Sigmoid colon (tissue), 7 donors: Measurements from ENCODE around the gene ARHGAP42. TPM values are rescaled to one million over a fixed set of nuclear protein-coding genes. Genes with fewer than 3 reads are reported as not detected.
"Not testable (repeated sequence)": the region's sequence is repeated elsewhere in the genome, so short reads cannot be mapped to it uniquely, and the experiment has no call there.

Experiments used
- DNase-seq: peaks from one replicate; pipeline ENCODE4 v3.0.0-alpha.2; 2019
- H3K27ac ChIP-seq, 4 donors: fragments of 200-600 bp; sonication (generic); one replicate each; pipeline ENCODE4 v1.5.1; 2016 to 2019; ENCODE audit warnings: mild to moderate bottlenecking in 1 of 4
- H3K27me3 ChIP-seq, 3 donors: fragments of 200-600 bp; sonication (generic); one replicate each; pipeline ENCODE4 v1.5.1; 2019; ENCODE audit warnings: mild to moderate bottlenecking in 1 of 3
- H3K36me3 ChIP-seq, 4 donors: fragments of 200-600 bp; sonication (generic); one replicate each; pipeline ENCODE4 v1.5.1; 2016 to 2019
- H3K4me1 ChIP-seq, 4 donors: fragments of 200-600 bp; sonication (generic); one replicate each; pipeline ENCODE4 v1.5.1; 2017 to 2019
- H3K4me3 ChIP-seq, 4 donors: fragments of 200-600 bp; sonication (generic); one replicate each; pipeline ENCODE4 v1.5.1; 2017 to 2019; ENCODE audit warnings: mild to moderate bottlenecking in 2 of 4, moderate library complexity in 1 of 4
- H3K9me3 ChIP-seq, 4 donors: fragments of 200-600 bp in 3 of 4; sonication (generic) in 3 of 4; one replicate each; pipeline versions ENCODE4 v1.5.1 to v1.6.1; 2013 to 2019
- CTCF ChIP-seq, 4 experiments: fragments of 450-650 bp in 3 of 4; fragments of 200-600 bp in 1 of 4; IDR thresholded peaks; one replicate each; pipeline ENCODE4 v1.5.1; 2016 to 2019; ENCODE audit warnings: antibody characterized with exemption in 4 of 4, mild to moderate bottlenecking in 3 of 4, moderate library complexity in 2 of 4
- EP300 ChIP-seq, 4 donors: sonication (generic); formaldehyde crosslinking; IDR thresholded peaks; one replicate each; pipeline ENCODE4 v1.6.1; 2017; ENCODE audit warnings: antibody characterized with exemption in 4 of 4
- POLR2A ChIP-seq, 2 donors: fragments of 450-650 bp; IDR thresholded peaks; one replicate each; pipeline ENCODE4 v1.6.1; 2016; ENCODE audit warnings: antibody characterized with exemption in 2 of 2, mild to moderate bottlenecking in 2 of 2, moderate library complexity in 2 of 2
- POLR2AphosphoS5 ChIP-seq, 4 donors: sonication (generic); formaldehyde crosslinking; IDR thresholded peaks; one replicate each; pipeline ENCODE4 v1.6.1; 2017; ENCODE audit warnings: antibody characterized with exemption in 4 of 4
- WGBS, 2 donors: extraction: QIAGEN DNeasy Blood & Tissue Kit; methylation state at CpG; one replicate each; pipeline ENCODE4 v1.1.7; 2013; 5-methylcytosine and 5-hydroxymethylcytosine counted together
- intact Hi-C: fragments of 100-400 bp; cut with DNase I; formaldehyde crosslinking; loops from one replicate; pipeline ENCODE4 v1.15.1; 2023
- polyA plus RNA-seq, 3 donors: library from polyadenylated mRNA; stranded (reverse); fragments of 200-250 nt; gene quantifications; one replicate each; pipeline ENCODE4 v1.2.3, GENCODE V29; 2013
- total RNA-seq, 4 donors: library from RNA; depleted of rRNA; stranded (reverse); fragments of >200 nt; gene quantifications; one replicate each; pipeline ENCODE4 v1.1.0, GENCODE V29; 2016
- donor health status: healthy with polysubstance abuse.
- donor health status: Bipolar disorder and iron deficiency.
- donor health status: healthy.

ARHGAP42 gene
- total and polyA plus RNA-seq, 7 donors, result 4.2 to 16.9 (median 6.4) TPM

GRCh38 chr11:100663583-100663982 lies 23.5 kb upstream of the ARHGAP42 start:
- H3K27ac ChIP-seq, result no peak overlapping the region
- no peak for DNase-seq
- H3K27me3 ChIP-seq, result no peaks in the 10 kb centered on the region
- TF ChIP-seq POLR2AphosphoS5 (IDR thresholded peaks at IDR 0.05), result no peak
- TF ChIP-seq POLR2A (IDR thresholded peaks at IDR 0.05), result no peak
- TF ChIP-seq CTCF (IDR thresholded peaks at IDR 0.05), result no peak
- TF ChIP-seq EP300 (IDR thresholded peaks at IDR 0.05), result no peak
- 91 to 96% methylated on average over 1 of the region's 1 CpG for WGBS, 2 donors
- H3K4me1 ChIP-seq, result no peaks in the 10 kb centered on the region
- no peak overlapping the region for H3K4me3 ChIP-seq
- no peaks in the 10 kb centered on the region for H3K9me3 ChIP-seq
- intact Hi-C loops, result no loop called here
- H3K36me3 ChIP-seq, result no peaks in the 10 kb centered on the region

- intact Hi-C loops, result no loop called here
- Histone ChIP-seq H3K4me3 (no peak overlapping the region), H3K36me3 (no peaks in the 10 kb centered on the region), H3K4me1 (no peaks in the 10 kb centered on the region), H3K27me3 (no peaks in the 10 kb centered on the region), H3K27ac (no peak overlapping the region), H3K9me3 (no peaks in the 10 kb centered on the region)
- WGBS, 2 donors, result 84 to 86% methylated on average over 4 of the region's 4 CpGs
- DNase-seq, result no peak
- TF ChIP-seq POLR2A (IDR thresholded peaks at IDR 0.05) (no peak), EP300 (IDR thresholded peaks at IDR 0.05) (no peak), POLR2AphosphoS5 (IDR thresholded peaks at IDR 0.05) (no peak), CTCF (IDR thresholded peaks at IDR 0.05) (no peak)
These were observed 23.1 kb upstream of the ARHGAP42 start for GRCh38 chr11:100663996-100664395.

- H3K27ac ChIP-seq, H3K4me3 ChIP-seq, H3K36me3 ChIP-seq, H3K27me3 ChIP-seq, H3K9me3 ChIP-seq, intact Hi-C loops, DNase-seq, H3K4me1 ChIP-seq: not testable (repeated sequence)
- WGBS, 2 donors, result 92 to 94% methylated on average over 3 of the region's 3 CpGs
These were observed 20.3 kb upstream of the ARHGAP42 start for GRCh38 chr11:100666816-100667215.

GRCh38 chr11:100667449-100667848 lies 19.6 kb upstream of the ARHGAP42 start:
- H3K27me3 ChIP-seq, result no peaks in the 10 kb centered on the region
- TF ChIP-seq POLR2A (IDR thresholded peaks at IDR 0.05), result no peak
- TF ChIP-seq EP300 (IDR thresholded peaks at IDR 0.05), result no peak
- no peak for TF ChIP-seq POLR2AphosphoS5 (IDR thresholded peaks at IDR 0.05)
- TF ChIP-seq CTCF (IDR thresholded peaks at IDR 0.05), result no peak
- WGBS, 2 donors, result 79 to 80% methylated on average over 6 of the region's 6 CpGs
- no peak overlapping the region for H3K27ac ChIP-seq
- no peaks in the 10 kb centered on the region for H3K9me3 ChIP-seq
- no peaks in the 10 kb centered on the region for H3K36me3 ChIP-seq
- DNase-seq, result no peak
- H3K4me3 ChIP-seq, result no peak overlapping the region
- intact Hi-C loops, result no loop called here
- H3K4me1 ChIP-seq, result peaks cover 0 to 2% (median 0%) of the 10 kb centered on the region in 4 donors

- H3K9me3 ChIP-seq, result no peaks in the 10 kb centered on the region
- no peaks in the 10 kb centered on the region for H3K27me3 ChIP-seq
- WGBS, 2 donors, result 91 to 94% methylated on average over 2 of the region's 2 CpGs
- no peak overlapping the region for H3K4me3 ChIP-seq
- DNase-seq, result no peak
- H3K27ac ChIP-seq, result no peak overlapping the region
- peaks cover 0 to 9% (median 0%) of the 10 kb centered on the region in 4 donors for H3K4me1 ChIP-seq
- intact Hi-C loops, result no loop called here
- TF ChIP-seq EP300 (IDR thresholded peaks at IDR 0.05), result no peak
- TF ChIP-seq POLR2A (IDR thresholded peaks at IDR 0.05), result no peak
- no peak for TF ChIP-seq POLR2AphosphoS5 (IDR thresholded peaks at IDR 0.05)
- no peak for TF ChIP-seq CTCF (IDR thresholded peaks at IDR 0.05)
- no peaks in the 10 kb centered on the region for H3K36me3 ChIP-seq
These were observed 16.9 kb upstream of the ARHGAP42 start for GRCh38 chr11:100670140-100670539.
